K562 (cell line): ENCODE measurements around the gene AEN. TPM values are rescaled to one million over a fixed set of nuclear protein-coding genes. Genes with fewer than 3 reads are reported as not detected.

Source experiments
- ATAC-seq: fragments of 200-7000 bp; cut with Tn5 transposase; 3 replicates; pipeline ENCODE4 v1.9.1; 2020; ENCODE audit warnings: moderate library complexity
- BruUV-seq: library from RNA; stranded (reverse); fragments of 400-500 nt; replicated peaks from 2 replicates; lab custom pipeline; 2021; lab: Mats Ljungman, UMichigan
- CTCF ChIA-PET: fragments of 300-600 bp; formaldehyde crosslinking; extraction: SDS; loops from one replicate; lab custom pipeline; 2021; ENCODE audit warnings: low intra/inter-chr PET ratio; lab: Yijun Ruan, JAX
- POLR2A ChIA-PET: fragments of 300-600, 350-650 bp; sonication (Branson Sonifier 250); formaldehyde crosslinking; extraction: SDS; loops from one replicate; lab custom pipeline; 2021; ENCODE audit warnings: antibody characterized with exemption, inconsistent platforms; lab: Yijun Ruan, JAX
- DNase-seq, 4 experiments: peaks; one replicate each; pipeline versions ENCODE4 v3.0.0 to v3.0.0-alpha.2; 2011 to 2018; ENCODE audit warnings: low spot score in 3 of 4, mixed read lengths in 3 of 4; ENCODE audit errors: extremely low read depth in 1 of 4
- FAIRE-seq: peaks from 2 replicates; lab custom pipeline; 2011; peaks lifted over from hg19 to GRCh38; lab: Jason Lieb, UNC
- H2AFZ ChIP-seq: 2 replicates; pipeline ENCODE4 v1.6.0; 2011; ENCODE audit warnings: low read depth, low read length, control low read depth, inconsistent platforms
- H3K27ac ChIP-seq: fragments of 200-600 bp; 3 replicates; pipeline ENCODE4 v1.8.0; 2011; ENCODE audit warnings: low read depth, mild to moderate bottlenecking, control low read depth, inconsistent platforms, low read length, moderate library complexity, mixed read lengths; ENCODE audit errors: extremely low read depth
- H3K27me3 ChIP-seq, 2 experiments: fragments of 300-600 bp in 1 of 2; 2 replicates in 1 of 2; 3 replicates in 1 of 2; pipeline versions ENCODE4 v1.6.0 to v1.8.0; 2011; ENCODE audit warnings: inconsistent platforms in 2 of 2, low read length in 2 of 2, mild to moderate bottlenecking in 1 of 2, mixed read lengths in 1 of 2, moderate library complexity in 1 of 2; ENCODE audit not compliant: control insufficient read depth in 2 of 2, insufficient read depth in 2 of 2
- H3K36me3 ChIP-seq: fragments of 300-600 bp; 3 replicates; pipeline ENCODE4 v1.8.0; 2011; ENCODE audit warnings: mild to moderate bottlenecking, low read length, inconsistent platforms; ENCODE audit not compliant: control insufficient read depth, insufficient read depth
- H3K4me1 ChIP-seq, 2 experiments: fragments of 200-600 bp in 1 of 2; replicated peaks in 1 of 2; 2 replicates in 1 of 2; 3 replicates in 1 of 2; pipeline versions ENCODE4 v1.5.1 to v1.8.0; 2011; ENCODE audit warnings: inconsistent platforms in 2 of 2, low read length in 2 of 2, mild to moderate bottlenecking in 1 of 2, mixed read lengths in 1 of 2, moderate library complexity in 1 of 2; ENCODE audit not compliant: control insufficient read depth in 2 of 2, insufficient read depth in 2 of 2
- H3K4me2 ChIP-seq: 2 replicates; pipeline ENCODE4 v1.6.1; 2011; ENCODE audit warnings: low read length, control low read depth, inconsistent platforms, mixed read lengths; ENCODE audit not compliant: insufficient read depth
- H3K4me3 ChIP-seq: fragments of 200-600 bp; sonication (generic), shearing (Covaris generic); 2 replicates; pipeline ENCODE4 v1.5.1; 2016; ENCODE audit warnings: control low read depth, inconsistent platforms
- H3K79me2 ChIP-seq: fragments of 200-600 bp; 3 replicates; pipeline ENCODE4 v1.8.0; 2011; ENCODE audit warnings: low read length, inconsistent platforms; ENCODE audit not compliant: control insufficient read depth, insufficient read depth
- H3K9ac ChIP-seq, 2 experiments: 2 replicates each; pipeline versions ENCODE4 v1.6.0 to v1.6.1; 2011; ENCODE audit warnings: low read depth in 2 of 2, low read length in 2 of 2, control low read depth in 1 of 2, inconsistent platforms in 1 of 2, mild to moderate bottlenecking in 1 of 2, mixed read lengths in 1 of 2; ENCODE audit not compliant: insufficient read depth in 1 of 2
- H3K9me1 ChIP-seq: one replicate; pipeline ENCODE4 v1.6.0; 2011; ENCODE audit warnings: inconsistent platforms, mild to moderate bottlenecking, low read length, moderate library complexity; ENCODE audit not compliant: control insufficient read depth, insufficient read depth
- H3K9me3 ChIP-seq: replicated peaks from 2 replicates; pipeline ENCODE4 v1.5.1; 2011; ENCODE audit warnings: low read depth, low read length, inconsistent platforms; ENCODE audit not compliant: control insufficient read depth, insufficient read depth
- H4K20me1 ChIP-seq: replicated peaks from 2 replicates; pipeline ENCODE4 v1.6.1; 2011; ENCODE audit warnings: low read length, inconsistent platforms, mixed read lengths; ENCODE audit not compliant: control insufficient read depth, insufficient read depth
- GABPB2 ChIP-seq: fragments of 250-450 bp; sonication (Bioruptor Pico); conservative IDR thresholded peaks from 2 replicates; pipeline ENCODE4 v1.5.1; 2021; ENCODE audit warnings: mild to moderate bottlenecking
- HINFP ChIP-seq: fragments of 450-650 bp; conservative IDR thresholded peaks from 2 replicates; pipeline ENCODE4 v1.6.1; 2016; ENCODE audit warnings: missing genetic modification characterization, low read depth, mild to moderate bottlenecking, control low read depth, missing compliant biosample characterization
- HOXB6 ChIP-seq: fragments of 250-450 bp; sonication (Bioruptor Pico); IDR thresholded peaks from 2 replicates; pipeline ENCODE4 v1.5.1; 2022; ENCODE audit warnings: mild to moderate bottlenecking, borderline replicate concordance
- MAZ ChIP-seq, 2 experiments: fragments of 450-650 bp in 1 of 2; sonication (generic) in 1 of 2; formaldehyde crosslinking; IDR thresholded peaks in 1 of 2; conservative IDR thresholded peaks in 1 of 2; 2 replicates each; pipeline versions ENCODE4 v1.4.0 to v1.5.0; 2020; ENCODE audit warnings: mild to moderate bottlenecking in 1 of 2, missing genetic modification reagents in 1 of 2
- PHB2 ChIP-seq: fragments of 450-650 bp; IDR thresholded peaks from 2 replicates; pipeline ENCODE4 v1.6.1; 2017; ENCODE audit warnings: low read depth
- PHF21A ChIP-seq: fragments of 450-650 bp; IDR thresholded peaks from 2 replicates; pipeline ENCODE4 v1.6.1; 2017; ENCODE audit warnings: low read depth, borderline replicate concordance
- POLR2B ChIP-seq: fragments of 450-650 bp; IDR thresholded peaks from 2 replicates; pipeline ENCODE4 v1.6.1; 2018; ENCODE audit warnings: low read depth; ENCODE audit not compliant: partially characterized antibody
- POLR2H ChIP-seq: IDR thresholded peaks from 2 replicates; pipeline ENCODE4 v1.6.1; 2016; ENCODE audit warnings: missing genetic modification characterization, low read depth, mild to moderate bottlenecking, control low read depth, missing compliant biosample characterization, moderate library complexity
- SIX5 ChIP-seq, 2 experiments: IDR thresholded peaks; 2 replicates each; pipeline ENCODE4 v1.6.1; 2011; ENCODE audit warnings: low read length in 2 of 2, borderline replicate concordance in 1 of 2, low read depth in 1 of 2, mild to moderate bottlenecking in 1 of 2, moderate library complexity in 1 of 2; ENCODE audit not compliant: insufficient read depth in 1 of 2
- SNIP1 ChIP-seq: fragments of 450-650 bp; IDR thresholded peaks from 2 replicates; pipeline ENCODE4 v1.7.1; 2017; ENCODE audit warnings: low read depth, mild to moderate bottlenecking
- THRA ChIP-seq: fragments of 450-650 bp; IDR thresholded peaks from 2 replicates; pipeline ENCODE4 v1.6.1; 2017; ENCODE audit warnings: mild to moderate bottlenecking, moderate library complexity
- ZNF212 ChIP-seq: fragments of 450-650 bp; formaldehyde crosslinking; IDR thresholded peaks from 2 replicates; pipeline ENCODE4 v1.4.0; 2020; ENCODE audit warnings: mild to moderate bottlenecking
- ZNF518B ChIP-seq: fragments of 250-450 bp; sonication (Bioruptor Pico); IDR thresholded peaks from 2 replicates; pipeline ENCODE4 v1.5.0; 2021; ENCODE audit warnings: mild to moderate bottlenecking, moderate library complexity
- ZNF561 ChIP-seq: fragments of 450-650 bp; formaldehyde crosslinking; conservative IDR thresholded peaks from 2 replicates; pipeline ENCODE4 v1.4.0; 2020; ENCODE audit warnings: mild to moderate bottlenecking, moderate library complexity
- ZNF764 ChIP-seq: fragments of 250-450 bp; sonication (Bioruptor Pico); IDR thresholded peaks from 2 replicates; pipeline ENCODE4 v1.4.0; 2020; ENCODE audit warnings: low read depth, mild to moderate bottlenecking, moderate library complexity
- WGBS: fragments of 100-300 bp; shearing (Covaris generic); methylation state at CpG from one replicate; pipeline ENCODE4 v1.1.6; 2016; ENCODE audit warnings: low coverage, mixed read lengths; ENCODE audit not compliant: insufficient coverage; ENCODE audit errors: missing lambda C conversion rate; 5-methylcytosine and 5-hydroxymethylcytosine counted together
- in situ Hi-C: fragments of 300-500 bp; cut with MboI; formaldehyde crosslinking; loops from 4 replicates; pipeline ENCODE4 v1.15.0; 2018; ENCODE audit warnings: inconsistent platforms, mixed read lengths
- intact Hi-C: fragments of 100-400 bp; cut with micrococcal nuclease; formaldehyde crosslinking; loops from 2 replicates; pipeline ENCODE4 v1.14.2; 2022
- polyA plus RNA-seq, 8 experiments: library from polyadenylated mRNA; depleted of rRNA in 4 of 8; stranded (reverse) in 5 of 8; unstranded in 3 of 8; fragments of >200 nt; fragmentation: Nextera tagmentation in 2 of 8; fragmentation: Illumina TruSeq in 1 of 8; extraction: Ambion mirVana in 2 of 8; extraction: Trizol in 1 of 8; gene quantifications; 2 replicates each; pipeline versions ENCODE4 v1.2.1 to v1.2.3, GENCODE V29; 2011 to 2014; ENCODE audit warnings: inconsistent platforms in 1 of 8, missing spikeins in 1 of 8
- total RNA-seq, 7 experiments: library from RNA; depleted of rRNA in 6 of 7; stranded (reverse); fragments of >200 nt in 6 of 7; fragmentation: Illumina TruSeq in 2 of 7; extraction: Trizol in 2 of 7; gene quantifications; 2 replicates each; pipeline versions ENCODE4 v1.2.1 to v1.2.3, GENCODE V29; 2011 to 2021; ENCODE audit warnings: low replicate concordance in 1 of 7

AEN gene
- total and polyA plus RNA-seq, 9 of the 15 experiments (the other 6 are each of a cell fraction or from before 2014, with no cell fraction given): 9.0 to 51.0 (median 32.8) TPM

- Histone ChIP-seq H3K9me1 (no peaks in the 10 kb centered on the region), H3K9me3 (no peaks in the 10 kb centered on the region), H4K20me1 (no peaks in the 10 kb centered on the region), H2AFZ (no peak overlapping the region), H3K79me2 (no peaks in the 10 kb centered on the region), H3K9ac (no peak overlapping the region), H3K4me3 (no peak overlapping the region), H3K36me3 (no peaks in the 10 kb centered on the region), H3K27me3 (peaks cover 0 to 12% of the 10 kb centered on the region in 2 experiments; a peak in 2 of 5 replicates), H3K4me1 (peaks cover 0 to 9% of the 10 kb centered on the region in 2 experiments; a peak in 2 of 5 replicates), H3K4me2 (no peak overlapping the region), H3K27ac (no peak overlapping the region)
- WGBS: 20% methylated on average over 7 of the region's 7 CpGs
- intact Hi-C loops (no loop called here), in situ Hi-C loops (no loop called here)
- FAIRE-seq (no peak), ATAC-seq (no peak), DNase-seq (no peak)
- ChIA-PET CTCF (no interaction called here), POLR2A (interaction anchor here (0.7 kb wide), 1 partner anchor 137 kb away, joined by 3 read pairs; no protein-coding TSS in a partner anchor)
- no TSS peak for BruUV-seq
- TF ChIP-seq ZNF518B (CRISPR knock-in tag): no peak
- no peak for TF ChIP-seq GABPB2
- no peak for TF ChIP-seq MAZ (CRISPR knock-in tag; conservative IDR thresholded peaks at IDR 0.05 in 1 of 2, IDR thresholded peaks at IDR 0.05 in 1 of 2)
- TF ChIP-seq POLR2B: no peak
- TF ChIP-seq SIX5 (IDR thresholded peaks at IDR 0.05; ENCODE audit: borderline replicate concordance in 1 of 2, insufficient read depth in 1 of 2, low read depth in 1 of 2, low read length in 2 of 2): no peak
- no peak for TF ChIP-seq THRA
- no peak for TF ChIP-seq SNIP1
- TF ChIP-seq ZNF764: no peak
- TF ChIP-seq PHB2: no peak
- TF ChIP-seq HINFP (tag): no peak
- TF ChIP-seq PHF21A: no peak
- no peak for TF ChIP-seq ZNF212 (CRISPR knock-in tag)
- TF ChIP-seq HOXB6: no peak
- no peak for TF ChIP-seq ZNF561 (CRISPR knock-in tag)
- TF ChIP-seq POLR2H: no peak
Measured at GRCh38 chr15:88612186-88612796, 8.8 kb upstream of the AEN start.
